Calu3 (cell line): ENCODE data around the gene SEMA6B. TPM values are rescaled to one million over a fixed set of nuclear protein-coding genes. Genes with fewer than 3 reads are reported as not detected.

Source experiments
- BruUV-seq: library from RNA; stranded (reverse); fragments of 400-500 nt; replicated peaks from 2 replicates; lab custom pipeline; 2021; lab: Mats Ljungman, UMichigan
- CTCF ChIA-PET: fragments of 300-600 bp; sonication (Branson Sonifier 250); formaldehyde crosslinking; loops from one replicate; lab custom pipeline; 2022; ENCODE audit warnings: antibody characterized with exemption; lab: Charles Lee
- DNase-seq: peaks from one replicate; pipeline ENCODE4 v3.0.0; 2022
- H3K27ac Mint-ChIP-seq: one replicate; pipeline ENCODE4 v1.8.0; 2022; ENCODE audit warnings: mixed read lengths; ENCODE audit not compliant: unreplicated experiment
- H3K27me3 Mint-ChIP-seq: one replicate; pipeline ENCODE4 v1.8.0; 2022; ENCODE audit warnings: mixed read lengths; ENCODE audit not compliant: unreplicated experiment
- H3K36me3 Mint-ChIP-seq: one replicate; pipeline ENCODE4 v1.8.0; 2022; ENCODE audit warnings: mild to moderate bottlenecking, moderate library complexity, mixed read lengths; ENCODE audit not compliant: insufficient read depth, unreplicated experiment
- H3K4me1 Mint-ChIP-seq: one replicate; pipeline ENCODE4 v1.8.0; 2022; ENCODE audit warnings: mild to moderate bottlenecking, low read depth, mixed read lengths; ENCODE audit not compliant: unreplicated experiment
- H3K4me3 Mint-ChIP-seq: one replicate; pipeline ENCODE4 v1.8.0; 2022; ENCODE audit warnings: mild to moderate bottlenecking, low read depth, moderate library complexity, mixed read lengths; ENCODE audit not compliant: unreplicated experiment
- H3K9me3 Mint-ChIP-seq: one replicate; pipeline ENCODE4 v1.8.0; 2022; ENCODE audit warnings: low read depth, mixed read lengths; ENCODE audit not compliant: unreplicated experiment
- intact Hi-C: fragments of 100-400 bp; cut with micrococcal nuclease; formaldehyde crosslinking; loops from one replicate; pipeline ENCODE4 v1.10.0; 2022; ENCODE audit not compliant: unreplicated experiment
- total RNA-seq: library from RNA; stranded (reverse); gene quantifications from 2 replicates; pipeline ENCODE4 v1.2.3, GENCODE V29; 2022
- TF ChIP-seq, protein P1 (sequence below): fragments of 200-600 bp; IDR thresholded peaks from one replicate; pipeline ENCODE4 v1.8.0; 2022; ENCODE audit warnings: antibody characterized with exemption; ENCODE audit not compliant: unreplicated experiment

SEMA6B gene
- total RNA-seq, 1 experiment from 2014 or later: 0.21 TPM

DNA sequence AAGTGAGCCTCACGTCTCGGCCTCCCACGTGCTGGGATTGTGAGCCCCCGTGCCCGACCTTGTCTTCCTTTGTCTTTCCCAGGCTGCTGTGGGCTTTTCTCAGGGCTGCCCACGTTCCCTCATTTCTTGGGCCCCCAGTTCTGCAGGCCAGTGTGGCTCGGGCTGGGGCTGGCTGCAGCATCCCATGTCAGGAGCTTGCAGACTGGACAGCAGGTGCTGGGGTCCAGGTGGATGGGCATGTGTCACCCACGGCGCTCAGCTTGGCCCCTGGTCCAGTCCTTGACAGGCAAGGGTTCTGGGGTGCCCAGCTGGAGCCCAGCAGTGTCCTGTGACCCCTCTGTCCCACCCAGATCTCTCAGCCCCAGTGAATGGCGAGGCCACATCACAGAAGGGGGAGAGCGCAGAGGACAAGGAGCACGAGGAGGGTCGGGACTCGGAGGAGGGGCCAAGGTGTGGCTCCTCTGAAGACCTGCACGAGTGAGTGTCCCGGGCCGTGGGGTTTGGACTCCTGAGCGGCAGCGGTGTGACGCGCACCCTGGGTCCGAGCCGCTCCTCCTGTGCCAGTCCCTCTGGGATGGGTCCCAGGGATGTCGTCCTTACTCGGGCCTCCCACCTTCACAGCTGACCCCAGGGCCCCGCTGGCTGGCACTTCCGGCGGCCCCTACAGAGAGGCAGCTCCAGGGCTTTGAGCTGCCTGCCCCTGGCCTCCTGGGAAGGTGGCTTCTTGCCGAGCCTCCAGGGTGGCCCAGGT lies 58.5 kb downstream of the SEMA6B start:
- TF ChIP-seq, protein P1, sequence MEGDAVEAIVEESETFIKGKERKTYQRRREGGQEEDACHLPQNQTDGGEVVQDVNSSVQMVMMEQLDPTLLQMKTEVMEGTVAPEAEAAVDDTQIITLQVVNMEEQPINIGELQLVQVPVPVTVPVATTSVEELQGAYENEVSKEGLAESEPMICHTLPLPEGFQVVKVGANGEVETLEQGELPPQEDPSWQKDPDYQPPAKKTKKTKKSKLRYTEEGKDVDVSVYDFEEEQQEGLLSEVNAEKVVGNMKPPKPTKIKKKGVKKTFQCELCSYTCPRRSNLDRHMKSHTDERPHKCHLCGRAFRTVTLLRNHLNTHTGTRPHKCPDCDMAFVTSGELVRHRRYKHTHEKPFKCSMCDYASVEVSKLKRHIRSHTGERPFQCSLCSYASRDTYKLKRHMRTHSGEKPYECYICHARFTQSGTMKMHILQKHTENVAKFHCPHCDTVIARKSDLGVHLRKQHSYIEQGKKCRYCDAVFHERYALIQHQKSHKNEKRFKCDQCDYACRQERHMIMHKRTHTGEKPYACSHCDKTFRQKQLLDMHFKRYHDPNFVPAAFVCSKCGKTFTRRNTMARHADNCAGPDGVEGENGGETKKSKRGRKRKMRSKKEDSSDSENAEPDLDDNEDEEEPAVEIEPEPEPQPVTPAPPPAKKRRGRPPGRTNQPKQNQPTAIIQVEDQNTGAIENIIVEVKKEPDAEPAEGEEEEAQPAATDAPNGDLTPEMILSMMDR: no peak
- Mint-ChIP-seq H3K36me3 (peaks cover 31% of the 10 kb centered on the region), H3K27me3 (no peaks in the 10 kb centered on the region), H3K27ac (no peak overlapping the region), H3K4me3 (no peak overlapping the region), H3K4me1 (no peaks in the 10 kb centered on the region), H3K9me3 (no peaks in the 10 kb centered on the region)
- intact Hi-C loops: no loop called here
- no peak for DNase-seq
- BruUV-seq: no TSS peak
- CTCF ChIA-PET: no interaction called here

GRCh38 chr19:4499855-4500254 lies 59.6 kb downstream of the SEMA6B start:
- TF ChIP-seq, protein P1: no peak
- BruUV-seq: no TSS peak
- no peak overlapping the region for H3K4me3 Mint-ChIP-seq
- no peaks in the 10 kb centered on the region for H3K27me3 Mint-ChIP-seq
- intact Hi-C loops: no loop called here
- CTCF ChIA-PET: no interaction called here
- DNase-seq: no peak
- peaks cover 22% of the 10 kb centered on the region for H3K36me3 Mint-ChIP-seq
- no peaks in the 10 kb centered on the region for H3K9me3 Mint-ChIP-seq
- H3K27ac Mint-ChIP-seq: no peak overlapping the region
- H3K4me1 Mint-ChIP-seq: no peaks in the 10 kb centered on the region

- peaks cover 22% of the 10 kb centered on the region for H3K36me3 Mint-ChIP-seq
- no TSS peak for BruUV-seq
These were observed 60.2 kb downstream of the SEMA6B start for GRCh38 chr19:4499318-4499717.

DNA sequence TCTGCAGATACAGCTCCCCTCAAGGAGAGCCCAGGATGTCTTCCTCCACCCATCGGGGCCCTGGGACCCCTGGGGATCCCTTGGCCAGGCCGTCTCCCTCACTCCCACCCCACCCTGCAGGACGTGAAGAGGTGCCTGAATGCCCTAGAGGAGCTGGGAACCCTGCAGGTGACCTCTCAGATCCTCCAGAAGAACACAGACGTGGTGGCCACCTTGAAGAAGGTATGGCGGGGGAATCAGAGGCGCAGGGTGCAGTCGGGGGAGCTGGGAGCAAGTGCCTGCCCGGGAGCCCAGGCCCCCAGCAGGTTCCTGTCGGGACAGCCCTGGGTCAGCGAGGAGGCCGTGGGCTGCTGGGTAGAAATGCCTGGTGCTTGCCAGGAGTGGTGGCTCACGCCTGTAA lies 60.8 kb downstream of the SEMA6B start:
- Mint-ChIP-seq H3K4me3 (no peak overlapping the region), H3K4me1 (no peaks in the 10 kb centered on the region), H3K27me3 (no peaks in the 10 kb centered on the region), H3K9me3 (no peaks in the 10 kb centered on the region), H3K27ac (no peak overlapping the region), H3K36me3 (peaks cover 22% of the 10 kb centered on the region)
- CTCF ChIA-PET: interaction anchor here (0.7 kb wide), 1 partner anchor 27 kb away, joined by 3 read pairs; no protein-coding TSS in a partner anchor
- DNase-seq: no peak
- BruUV-seq: no TSS peak
- intact Hi-C loops: no loop called here
- TF ChIP-seq, protein P1: no peak

More at GRCh38 chr19:4499318-4499717, 60.2 kb downstream of the SEMA6B start:
- no peak for DNase-seq
- Mint-ChIP-seq H3K9me3 (no peaks in the 10 kb centered on the region), H3K27me3 (no peaks in the 10 kb centered on the region), H3K4me1 (no peaks in the 10 kb centered on the region), H3K4me3 (no peak overlapping the region), H3K27ac (no peak overlapping the region)
- intact Hi-C loops: no loop called here
- CTCF ChIA-PET: interaction anchor here (0.7 kb wide), 1 partner anchor 27 kb away, joined by 3 read pairs; no protein-coding TSS in a partner anchor
- TF ChIP-seq, protein P1: no peak
